Activated CD4-positive, alpha-beta T cell treated with anti-CD3 and anti-CD28 coated beads for 4 hours (primary cell): Measurements from ENCODE around the gene PLGRKT.
"Not testable (repeated sequence)": the region's sequence is repeated elsewhere in the genome, so short reads cannot be mapped to it uniquely, and the experiment has no call there.

ENCODE experiments used
- DNase-seq, 2 donors: peaks; one replicate each; pipeline ENCODE4 v3.0.0-alpha.2; 2020

The PLGRKT gene

DNA sequence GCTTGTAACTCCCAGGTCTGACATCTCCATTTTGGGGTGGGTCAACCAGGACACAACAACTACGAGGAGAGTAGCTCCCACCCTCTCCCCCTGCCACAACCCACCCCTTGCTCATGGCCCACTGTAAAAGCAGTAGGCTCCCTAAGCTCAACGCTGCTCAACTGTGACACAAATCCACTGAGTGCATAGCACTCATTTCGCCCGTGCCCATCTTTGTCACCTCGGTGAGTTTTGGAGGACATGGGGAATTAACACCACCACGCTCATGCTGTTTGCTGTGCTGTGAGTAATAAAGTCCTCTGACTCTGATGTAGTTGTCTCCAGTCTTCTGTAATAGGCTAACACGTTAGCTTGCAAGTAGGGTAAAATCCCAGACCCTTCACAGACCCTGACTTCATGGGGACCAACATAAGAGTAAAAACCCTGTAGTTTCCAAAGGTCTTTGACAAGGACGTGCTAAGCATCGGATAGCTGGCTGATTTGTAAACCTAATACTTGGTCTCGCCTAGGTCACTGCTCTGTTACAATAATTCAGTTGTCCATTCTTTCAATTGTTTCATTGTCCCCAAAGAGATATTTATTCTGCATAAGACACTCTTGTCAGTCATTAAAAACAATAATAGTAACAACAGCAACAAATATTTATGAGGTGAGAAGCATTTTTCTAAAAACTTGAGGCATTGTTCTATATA is 7.7 kb downstream of the PLGRKT start:
- no peak for DNase-seq

- DNase-seq, result no peak
Observed at GRCh38 chr9:5428794-5429528, 8.8 kb downstream of the PLGRKT start.

DNA sequence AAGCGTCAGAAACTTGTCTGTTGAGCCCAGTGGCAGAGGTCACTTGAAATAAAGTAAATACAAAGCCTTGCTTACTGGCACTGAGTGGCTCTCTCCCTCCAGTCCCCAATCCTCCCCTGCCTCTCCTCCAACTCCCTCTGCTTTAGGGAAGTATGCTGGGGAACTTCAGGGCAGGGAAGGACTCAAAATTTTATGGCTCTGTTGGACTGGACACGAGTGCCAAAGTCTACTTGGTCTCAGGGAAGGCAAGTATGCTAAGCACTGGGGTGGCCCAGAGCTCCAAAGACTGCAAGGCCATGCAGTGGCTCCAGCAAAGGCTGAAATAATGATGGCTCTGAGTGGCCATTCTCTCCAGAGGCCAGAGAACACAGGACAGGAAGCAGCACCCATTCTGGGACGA is 9.6 kb downstream of the PLGRKT start:
- DNase-seq, result no peak

GRCh38 chr9:5427005-5427404 is 10.7 kb downstream of the PLGRKT start:
- DNase-seq, result no peak

DNA sequence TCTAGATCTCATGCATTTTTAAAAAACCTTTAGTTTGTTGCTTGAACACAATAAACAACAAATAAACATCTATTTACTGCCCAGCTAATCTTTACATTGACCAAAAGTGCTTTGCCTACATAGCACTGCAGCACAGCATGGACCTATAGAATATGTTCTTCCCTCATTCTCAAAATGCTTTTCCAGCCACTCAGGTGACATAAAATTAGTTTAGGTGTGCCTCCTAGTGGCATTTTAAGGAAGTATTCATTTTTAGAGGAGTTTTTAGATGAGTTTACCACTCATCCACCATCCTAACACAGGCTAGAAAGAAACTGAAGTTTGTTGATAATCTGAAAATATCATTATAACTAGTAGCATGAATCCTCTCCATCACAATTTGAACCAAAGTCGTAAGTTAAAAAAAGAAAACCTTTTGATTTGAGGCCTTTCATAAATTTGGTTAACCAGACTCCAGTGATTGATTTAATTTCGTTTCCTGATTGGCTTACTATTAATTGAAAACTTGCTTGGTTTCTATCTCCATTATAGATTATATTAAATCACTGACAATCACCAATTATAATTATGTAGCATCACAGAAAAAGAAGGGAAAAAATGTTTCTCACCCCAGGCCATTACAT is 12.6 kb downstream of the PLGRKT start:
- no peak for DNase-seq

DNA sequence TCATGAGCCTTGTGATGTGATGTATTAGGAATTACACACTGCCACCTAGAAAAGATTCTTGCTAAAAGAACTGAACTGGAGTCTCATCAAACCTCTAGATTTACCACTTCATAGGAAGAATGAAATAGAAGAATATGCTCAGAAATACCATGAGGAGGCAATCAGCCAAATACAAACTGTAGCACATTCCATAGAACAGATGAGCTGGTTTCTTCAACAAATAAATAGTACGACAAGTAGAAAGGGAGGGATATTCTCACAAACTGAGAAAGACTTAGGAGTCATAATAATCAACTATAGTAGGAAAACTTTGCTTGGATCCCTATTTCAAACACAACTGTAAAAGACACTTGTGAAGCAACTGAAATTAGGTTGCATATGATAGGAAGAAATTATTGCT is 15.4 kb downstream of the PLGRKT start:
- no peak for DNase-seq

DNA sequence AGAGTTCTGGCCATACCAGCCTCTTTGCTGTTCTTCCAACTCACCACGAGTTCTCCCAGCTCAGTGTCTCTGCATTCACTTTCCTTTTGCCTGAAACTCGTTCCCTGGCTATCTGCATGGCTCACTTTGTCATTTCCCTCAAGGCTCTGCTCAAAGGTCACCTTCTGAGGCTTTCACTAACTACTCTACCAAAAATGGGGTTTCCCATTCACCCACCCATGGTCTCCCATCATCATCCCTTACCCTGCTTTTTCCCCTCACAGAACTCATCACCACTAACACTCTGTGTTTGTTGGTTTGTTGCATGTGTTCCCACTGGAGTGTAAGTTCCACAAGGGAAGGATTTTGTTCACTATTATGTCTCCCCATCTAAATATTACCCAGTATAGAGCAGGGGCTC is 16.6 kb downstream of the PLGRKT start:
- no peak for DNase-seq

GRCh38 chr9:5419987-5420386 is 17.7 kb downstream of the PLGRKT start:
- no peak for DNase-seq

DNA sequence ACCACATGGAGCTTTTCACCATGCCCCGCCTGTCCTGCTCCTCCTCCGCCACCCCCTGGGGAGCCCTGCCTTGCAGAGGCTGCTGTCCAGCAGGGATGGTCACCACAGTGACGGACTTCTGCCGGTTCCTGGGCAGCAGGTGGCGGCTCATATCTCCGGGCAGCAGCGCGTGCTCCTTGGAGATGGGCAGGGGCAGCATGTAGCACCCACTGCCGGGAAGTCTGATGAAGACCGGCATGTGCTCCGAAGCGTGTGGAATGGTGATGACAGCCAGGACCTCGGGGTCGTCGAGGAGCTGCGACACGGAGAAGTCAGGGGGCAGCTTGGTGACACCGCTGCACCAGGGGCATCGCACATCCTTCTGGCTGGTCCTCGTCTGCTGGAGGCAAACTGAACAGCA is 19.2 kb downstream of the PLGRKT start:
- DNase-seq, result no peak

DNA sequence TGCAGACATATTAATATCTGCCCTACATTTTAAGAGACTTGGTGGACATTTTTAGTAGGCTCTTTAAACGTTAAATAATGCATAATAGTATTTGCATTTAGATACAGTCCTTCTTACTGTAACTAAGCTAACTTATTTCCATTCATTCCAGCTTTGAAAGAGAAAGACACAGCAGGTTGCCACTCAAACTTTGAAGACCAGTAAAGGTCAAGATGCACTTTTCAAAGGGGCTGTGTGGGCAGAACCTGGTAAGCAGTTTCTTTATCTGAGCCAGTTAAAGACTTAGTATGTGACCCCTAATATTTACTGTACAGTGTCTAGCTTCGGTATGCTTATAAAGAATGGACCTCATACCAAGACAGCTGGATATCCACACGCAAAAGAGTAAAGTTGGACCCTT is 20.8 kb downstream of the PLGRKT start:
- DNase-seq, result no peak

- DNase-seq, result no peak
Observed at GRCh38 chr9:5408596-5408995, 29.1 kb downstream of the PLGRKT start.

GRCh38 chr9:5402217-5402616 is 35.5 kb downstream of the PLGRKT start:
- no peak for DNase-seq

DNA sequence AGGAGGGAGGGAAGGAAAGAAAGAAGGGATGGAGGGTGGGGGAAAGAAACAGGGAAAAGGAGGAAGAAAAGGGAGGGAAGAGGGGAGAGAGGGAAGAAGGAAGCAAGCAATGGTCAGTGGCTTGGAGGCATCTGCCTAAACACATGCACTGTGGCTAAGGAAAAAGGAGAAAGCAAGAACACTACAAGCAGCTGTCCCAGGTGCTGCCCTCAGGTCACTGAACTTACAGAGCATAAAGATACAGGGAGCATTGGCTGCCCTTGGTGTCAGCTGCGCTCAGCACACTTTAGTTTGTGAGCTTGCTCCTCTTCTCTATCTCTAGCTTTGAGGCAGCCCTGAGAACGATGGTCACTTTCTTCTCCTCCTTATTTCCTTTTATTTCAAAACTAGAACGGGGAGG is 40.2 kb downstream of the PLGRKT start:
- not testable (repeated sequence) for DNase-seq

DNA sequence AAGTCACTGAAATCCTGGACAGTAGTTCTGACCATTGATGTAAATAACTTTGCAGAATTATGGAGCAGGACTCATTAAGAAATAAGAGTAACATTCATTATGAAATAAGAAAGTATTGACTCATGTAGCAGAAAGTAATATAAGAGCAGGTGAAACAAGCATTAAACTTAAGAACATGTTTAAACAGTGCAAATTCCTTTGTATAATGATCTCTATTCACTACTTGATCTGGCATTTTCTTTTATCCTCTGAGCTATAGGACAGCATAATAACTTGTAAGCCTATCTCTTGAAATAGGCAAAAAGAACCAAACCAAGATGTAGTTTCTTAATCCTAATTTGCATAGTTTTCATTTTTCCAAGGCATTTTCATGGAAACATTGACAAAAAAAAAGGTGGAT is 42.3 kb downstream of the PLGRKT start:
- DNase-seq, result no peak

GRCh38 chr9:5393976-5394375 is 43.7 kb downstream of the PLGRKT start:
- not testable (repeated sequence) for DNase-seq

DNA sequence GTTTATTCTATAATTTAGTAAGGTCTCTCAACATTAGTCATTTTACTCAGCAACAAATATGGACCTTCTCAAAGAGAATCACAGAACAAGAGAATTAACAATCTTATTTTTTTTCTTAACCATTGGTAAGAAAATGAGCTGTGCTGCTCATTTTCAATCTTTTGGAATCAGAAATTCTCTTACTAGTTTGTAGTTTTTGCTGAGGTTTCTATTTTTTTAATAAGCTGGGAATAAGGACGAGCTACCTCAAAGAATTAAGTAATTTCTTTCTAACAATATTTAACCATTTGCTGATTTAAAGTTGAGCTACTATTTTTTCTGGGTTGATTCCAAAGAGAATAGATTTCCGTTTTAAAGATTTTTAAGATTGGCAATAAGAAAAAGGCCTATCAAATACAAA is 44.2 kb downstream of the PLGRKT start:
- no peak for DNase-seq

DNA sequence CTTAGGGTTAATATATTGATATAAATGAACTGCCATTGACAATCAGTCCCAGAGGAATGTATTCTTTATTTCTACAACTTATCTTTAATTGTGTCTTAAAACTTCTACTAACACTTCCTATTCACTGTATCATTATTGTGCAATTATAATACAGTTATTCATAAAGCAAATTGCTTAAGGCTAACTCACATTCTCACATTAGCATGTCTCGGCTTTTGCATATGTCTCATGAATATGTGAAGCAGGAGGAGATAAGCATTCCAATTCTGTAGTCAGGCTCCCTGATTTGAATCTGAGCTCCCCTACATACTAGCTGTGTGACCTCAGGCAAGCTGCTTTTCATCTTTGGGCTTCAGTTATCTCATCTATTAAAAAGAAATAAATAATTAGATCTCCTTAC is 45.4 kb downstream of the PLGRKT start:
- DNase-seq, result no peak

DNA sequence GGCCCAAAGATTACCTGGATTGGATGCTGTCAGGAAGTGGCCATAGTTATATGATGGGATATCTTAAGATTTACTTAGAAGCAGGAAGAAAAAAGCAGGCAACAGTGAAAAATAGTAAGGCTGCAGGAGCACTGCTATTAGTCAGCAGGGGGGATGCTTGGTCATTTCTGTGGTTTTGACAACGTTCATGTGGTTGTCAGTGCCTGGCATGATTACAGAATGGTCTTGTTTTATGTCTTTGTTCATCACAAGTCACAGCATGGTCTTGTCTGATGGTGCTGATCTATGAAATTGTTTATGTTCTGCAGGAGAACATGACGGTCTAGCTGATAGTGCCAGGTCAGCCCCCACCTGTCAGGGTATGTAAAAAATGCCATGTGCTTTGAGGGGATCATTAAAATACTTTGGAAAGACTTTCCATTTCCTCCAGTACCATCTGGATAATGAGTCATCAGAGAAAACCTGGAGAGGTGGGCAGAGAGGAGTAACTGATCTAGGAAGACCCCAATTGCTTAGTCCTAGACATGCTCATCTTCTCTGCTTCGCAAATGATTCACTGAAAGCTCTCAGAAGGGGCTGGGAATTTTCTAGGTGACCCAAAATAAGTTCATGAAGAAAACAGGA is 48.5 kb downstream of the PLGRKT start:
- DNase-seq, result no peak

DNA sequence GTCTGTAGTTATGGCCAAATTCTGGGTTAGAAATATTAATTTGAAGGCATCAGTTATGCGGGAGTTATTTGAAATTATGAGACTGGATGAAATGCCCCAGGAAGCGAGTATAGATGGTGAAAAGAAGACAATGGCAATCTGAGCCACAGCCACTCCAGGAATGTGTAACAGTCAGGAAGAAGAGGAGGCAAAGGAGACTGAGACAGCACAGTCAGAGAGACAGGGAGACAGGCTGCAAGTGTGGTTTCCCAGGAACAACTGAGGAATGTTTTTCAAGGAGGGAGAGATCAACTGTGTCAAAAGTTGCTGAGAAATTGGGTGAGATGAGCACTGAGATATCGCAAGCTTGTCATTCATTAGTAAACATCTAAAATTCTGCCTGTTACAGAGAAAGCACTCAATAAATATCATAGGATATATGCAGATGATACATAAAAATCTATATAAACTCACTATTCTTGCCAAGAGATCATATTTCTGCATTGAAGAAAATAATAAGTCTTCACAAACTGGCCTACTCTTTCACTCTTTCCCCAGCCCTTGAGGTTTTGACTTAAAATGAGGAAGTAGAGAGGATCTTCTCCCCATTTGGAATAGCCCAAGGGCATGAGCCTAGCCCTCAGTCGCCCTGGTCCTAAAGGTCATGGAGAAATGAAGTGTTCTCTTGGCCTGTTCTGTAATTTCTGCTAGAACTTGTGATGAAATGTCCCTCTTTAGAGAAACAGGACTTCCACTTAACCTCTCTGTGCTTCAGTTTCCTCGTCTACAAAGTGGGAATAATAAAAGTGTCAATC is 49.5 kb downstream of the PLGRKT start:
- DNase-seq, result no peak

GRCh38 chr9:5384436-5384835 is 53.3 kb downstream of the PLGRKT start:
- no peak for DNase-seq

GRCh38 chr9:5382479-5382878 is 55.2 kb downstream of the PLGRKT start:
- DNase-seq, result no peak

DNA sequence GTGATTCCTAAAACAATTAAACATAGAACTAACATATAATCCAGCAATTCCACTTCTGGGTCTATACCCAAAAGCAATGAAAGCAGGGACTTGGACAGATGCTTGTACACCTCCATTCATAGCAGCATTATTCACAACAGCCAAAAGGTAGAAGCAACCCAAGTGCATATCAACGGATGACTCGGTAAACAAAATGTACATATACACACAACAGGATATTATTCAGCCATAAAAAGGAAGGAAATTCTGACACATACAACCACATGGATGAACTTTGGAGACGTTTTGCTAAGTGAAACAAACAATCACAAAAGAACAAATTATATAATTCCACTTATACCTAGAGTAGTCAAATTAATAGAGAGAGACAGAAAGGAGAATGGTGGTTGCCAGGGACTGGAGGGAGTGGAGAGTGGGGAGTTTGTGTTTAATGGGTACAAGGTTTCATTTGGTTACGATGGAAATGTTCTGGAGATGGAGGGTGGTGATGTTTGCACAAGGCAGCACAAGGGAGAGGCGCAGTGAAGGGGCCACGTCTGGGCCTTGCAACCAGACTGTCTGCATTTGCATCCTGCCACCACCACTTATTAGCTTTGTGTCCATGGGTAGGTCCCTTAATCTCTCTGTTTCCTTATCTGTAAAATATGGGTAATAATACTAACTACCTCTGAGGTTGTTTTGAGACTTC is 61.8 kb downstream of the PLGRKT start:
- no peak for DNase-seq
